Measurements from ENCODE around the gene KCND2. TPM values are rescaled to one million over a fixed set of nuclear protein-coding genes. Genes with fewer than 3 reads are reported as not detected.

Gene KCND2
- total and polyA plus RNA-seq, 8 donors = 0.21 to 1.9 (median 0.63) TPM

DNA sequence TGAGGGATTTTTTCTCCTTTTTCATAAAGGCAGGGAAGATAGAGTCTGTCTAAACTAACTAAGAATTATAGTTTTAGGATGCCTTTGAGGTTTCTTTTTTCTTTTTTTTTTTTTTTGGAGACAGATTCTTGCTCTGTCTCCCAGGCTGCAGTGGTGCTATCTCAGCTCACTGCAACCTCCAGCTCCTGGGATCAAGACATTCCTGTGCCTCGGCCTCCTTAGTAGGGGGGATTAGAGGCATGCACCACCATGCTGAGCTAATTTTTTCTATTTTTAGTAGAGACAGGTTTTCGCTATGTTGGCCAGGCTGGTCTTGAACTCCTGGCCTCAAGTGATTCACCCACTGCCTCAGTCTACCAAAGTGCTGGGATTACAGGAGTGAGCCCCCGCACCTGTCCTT lies 239.7 kb downstream of the KCND2 start:
- TF ChIP-seq, protein P1, sequence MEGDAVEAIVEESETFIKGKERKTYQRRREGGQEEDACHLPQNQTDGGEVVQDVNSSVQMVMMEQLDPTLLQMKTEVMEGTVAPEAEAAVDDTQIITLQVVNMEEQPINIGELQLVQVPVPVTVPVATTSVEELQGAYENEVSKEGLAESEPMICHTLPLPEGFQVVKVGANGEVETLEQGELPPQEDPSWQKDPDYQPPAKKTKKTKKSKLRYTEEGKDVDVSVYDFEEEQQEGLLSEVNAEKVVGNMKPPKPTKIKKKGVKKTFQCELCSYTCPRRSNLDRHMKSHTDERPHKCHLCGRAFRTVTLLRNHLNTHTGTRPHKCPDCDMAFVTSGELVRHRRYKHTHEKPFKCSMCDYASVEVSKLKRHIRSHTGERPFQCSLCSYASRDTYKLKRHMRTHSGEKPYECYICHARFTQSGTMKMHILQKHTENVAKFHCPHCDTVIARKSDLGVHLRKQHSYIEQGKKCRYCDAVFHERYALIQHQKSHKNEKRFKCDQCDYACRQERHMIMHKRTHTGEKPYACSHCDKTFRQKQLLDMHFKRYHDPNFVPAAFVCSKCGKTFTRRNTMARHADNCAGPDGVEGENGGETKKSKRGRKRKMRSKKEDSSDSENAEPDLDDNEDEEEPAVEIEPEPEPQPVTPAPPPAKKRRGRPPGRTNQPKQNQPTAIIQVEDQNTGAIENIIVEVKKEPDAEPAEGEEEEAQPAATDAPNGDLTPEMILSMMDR (IDR thresholded peaks at IDR 0.05) = no peak
- no peak for DNase-seq
- intact Hi-C loops (cut with DNase I) = no loop called here
- H3K4me1 ChIP-seq = no peaks in the 10 kb centered on the region
- no peaks in the 10 kb centered on the region for H3K9me3 ChIP-seq
- no peak overlapping the region for H3K27ac ChIP-seq
- H3K36me3 ChIP-seq = no peaks in the 10 kb centered on the region
- H3K4me3 ChIP-seq = no peak overlapping the region
- H3K27me3 ChIP-seq = no peaks in the 10 kb centered on the region
- no peak for ATAC-seq

DNA sequence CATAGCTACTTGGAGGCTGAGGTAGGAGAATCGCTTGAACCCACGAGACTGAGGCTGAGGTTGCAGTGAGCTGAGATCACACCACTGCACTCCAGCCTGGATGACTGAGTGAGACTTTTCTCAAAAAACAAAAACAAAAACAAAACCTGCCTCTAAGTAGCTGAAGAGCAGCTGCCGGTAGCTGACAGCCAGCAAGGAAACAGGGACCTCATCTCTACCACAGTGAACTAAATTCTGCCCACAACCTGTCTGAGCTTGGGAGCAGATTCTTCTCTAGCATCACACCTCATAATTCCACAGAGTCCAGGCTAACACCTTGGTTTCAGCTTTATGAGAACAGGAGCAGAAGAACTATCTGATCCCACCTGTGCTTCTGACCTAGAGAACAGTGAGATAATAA lies 246.2 kb downstream of the KCND2 start:
- H3K36me3 ChIP-seq = no peaks in the 10 kb centered on the region
- ATAC-seq (no peak), DNase-seq (no peak)
- no peak overlapping the region for H3K27ac ChIP-seq
- H3K9me3 ChIP-seq = no peaks in the 10 kb centered on the region
- intact Hi-C loops (cut with DNase I) = no loop called here
- TF ChIP-seq, protein P1 (IDR thresholded peaks at IDR 0.05) = no peak
- H3K4me3 ChIP-seq = no peak overlapping the region
- H3K27me3 ChIP-seq = no peaks in the 10 kb centered on the region
- no peaks in the 10 kb centered on the region for H3K4me1 ChIP-seq

DNA sequence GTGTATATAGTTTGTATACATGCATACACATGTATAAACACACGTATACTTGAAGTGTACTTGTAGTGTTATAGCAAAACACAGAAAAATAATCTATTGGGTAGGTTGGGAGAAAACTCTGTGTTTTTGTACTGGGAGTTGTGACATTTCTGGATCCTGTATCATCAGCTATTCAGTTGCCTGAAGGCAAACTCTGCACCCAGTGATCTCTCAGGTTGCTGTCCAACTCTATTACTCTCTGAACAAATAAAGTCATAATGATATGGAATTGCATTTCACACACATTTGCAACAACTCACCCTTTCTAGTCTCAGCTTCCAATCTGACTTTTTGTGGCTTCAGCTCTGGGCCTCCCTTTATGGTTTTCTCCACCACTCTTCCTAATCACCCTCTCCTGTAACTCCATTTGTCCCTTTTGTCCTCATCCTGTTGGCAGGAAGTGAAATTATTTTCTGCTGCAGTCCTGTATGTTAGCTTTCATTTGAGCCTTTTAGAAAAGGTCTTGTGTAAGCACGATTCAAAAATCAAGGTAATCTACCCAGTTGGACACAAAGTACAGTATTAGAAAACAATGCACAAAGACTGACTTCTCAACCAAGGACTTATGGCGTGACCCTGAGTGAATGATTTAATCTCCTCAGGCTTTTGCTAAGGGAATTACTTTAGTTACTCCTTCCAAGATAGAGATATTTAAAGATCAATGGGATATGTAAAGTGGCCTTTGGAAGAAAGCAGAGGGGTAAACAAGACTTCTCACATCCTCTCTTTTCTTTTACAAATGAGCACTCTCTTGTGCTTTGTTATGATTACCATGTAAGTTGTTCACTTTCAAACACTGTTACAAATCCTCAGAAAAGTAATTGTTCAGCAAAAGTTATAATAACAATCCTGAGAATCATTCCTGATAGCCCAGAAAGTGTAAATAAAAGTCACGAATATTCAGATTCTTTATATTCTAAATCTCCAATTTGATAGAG lies 249.1 kb downstream of the KCND2 start:
- Histone ChIP-seq H3K4me1 (no peaks in the 10 kb centered on the region), H3K4me3 (no peak overlapping the region), H3K36me3 (no peaks in the 10 kb centered on the region), H3K27me3 (no peaks in the 10 kb centered on the region), H3K27ac (no peak overlapping the region), H3K9me3 (no peaks in the 10 kb centered on the region)
- TF ChIP-seq, protein P1 (IDR thresholded peaks at IDR 0.05) = no peak
- intact Hi-C loops (cut with DNase I) = no loop called here
- ATAC-seq = no peak
- DNase-seq = no peak

DNA sequence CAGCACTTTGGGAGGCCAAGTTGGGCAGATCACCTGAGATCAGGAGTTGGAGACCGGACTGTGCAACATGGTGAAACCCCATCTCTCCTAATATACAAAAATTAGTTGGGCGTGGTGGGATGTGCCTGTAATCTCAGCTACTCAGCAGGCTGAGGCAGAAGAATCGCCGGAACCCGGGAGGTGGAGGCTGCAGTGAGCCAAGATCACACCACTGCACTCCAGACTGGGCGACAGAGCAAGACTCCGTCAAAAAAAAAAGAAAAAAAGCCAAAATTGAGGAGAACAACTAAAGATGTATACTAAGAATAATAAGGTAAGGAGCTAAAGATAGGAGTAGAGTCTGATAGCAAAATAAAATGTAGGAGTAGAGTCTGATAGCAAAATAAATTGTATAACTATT lies 251.0 kb downstream of the KCND2 start:
- H3K4me3 ChIP-seq = no peak overlapping the region
- no peaks in the 10 kb centered on the region for H3K36me3 ChIP-seq
- no peaks in the 10 kb centered on the region for H3K4me1 ChIP-seq
- DNase-seq (no peak), ATAC-seq (no peak)
- no peaks in the 10 kb centered on the region for H3K27me3 ChIP-seq
- no peak overlapping the region for H3K27ac ChIP-seq
- intact Hi-C loops (cut with DNase I) = no loop called here
- TF ChIP-seq, protein P1 (IDR thresholded peaks at IDR 0.05) = no peak
- no peaks in the 10 kb centered on the region for H3K9me3 ChIP-seq

DNA sequence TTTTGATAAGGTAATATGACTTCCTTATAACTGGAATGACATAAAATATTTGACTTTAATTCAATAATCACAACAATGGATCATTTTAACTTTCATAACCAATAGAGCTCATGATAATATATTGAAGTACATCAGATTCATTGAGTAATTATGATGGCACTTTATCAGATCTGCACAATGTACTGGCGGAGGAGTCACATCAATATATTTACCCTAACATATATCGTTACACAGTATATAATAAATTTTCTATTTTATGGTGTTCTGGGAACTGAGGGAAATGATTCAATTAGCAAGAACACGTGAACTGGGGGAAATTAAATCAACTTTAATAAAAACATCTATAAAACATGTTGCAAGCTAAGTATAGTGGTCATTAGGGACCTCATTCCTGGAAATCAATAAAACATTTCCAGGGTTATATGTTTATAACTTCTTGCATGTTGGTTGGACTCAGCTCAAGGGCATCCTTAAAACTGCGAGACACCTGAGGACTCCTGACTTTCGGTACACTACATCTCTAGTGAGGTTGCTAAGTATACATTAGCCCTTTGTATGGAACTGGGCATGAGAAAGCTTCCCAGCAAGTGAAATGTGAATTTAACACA lies 254.0 kb downstream of the KCND2 start:
- H3K36me3 ChIP-seq = no peaks in the 10 kb centered on the region
- H3K4me3 ChIP-seq = no peak overlapping the region
- ATAC-seq (no peak), DNase-seq (no peak)
- H3K4me1 ChIP-seq = no peaks in the 10 kb centered on the region
- intact Hi-C loops (cut with DNase I) = no loop called here
- H3K9me3 ChIP-seq = no peaks in the 10 kb centered on the region
- no peaks in the 10 kb centered on the region for H3K27me3 ChIP-seq
- TF ChIP-seq, protein P1 (IDR thresholded peaks at IDR 0.05) = no peak
- no peak overlapping the region for H3K27ac ChIP-seq
